CD4-positive, CD25-positive, alpha-beta regulatory T cell (primary cell): Measurements from ENCODE around the gene MSANTD2. TPM values are rescaled to one million over a fixed set of nuclear protein-coding genes. Genes with fewer than 3 reads are reported as not detected.

Experiments used
- ATAC-seq, 2 donors: fragments of 150-1000 bp; cut with Tn5 transposase; one replicate each; pipeline ENCODE4 v1.10.0; 2021; ENCODE audit warnings: low read depth in 2 of 2, moderate number of reproducible peaks in 2 of 2, moderate library complexity in 1 of 2
- DNase-seq, 3 donors: peaks; one replicate each; pipeline versions ENCODE4 v3.0.0 to v3.0.0-alpha.2; 2012 to 2022; ENCODE audit warnings: mixed read lengths in 1 of 3
- H3K27ac ChIP-seq: one replicate; pipeline ENCODE4 v1.7.0; 2013; ENCODE audit warnings: mild to moderate bottlenecking, low read length; ENCODE audit not compliant: insufficient read depth, poor library complexity, severe bottlenecking
- H3K27me3 ChIP-seq: one replicate; pipeline ENCODE4 v1.7.0; 2013; ENCODE audit warnings: low read length; ENCODE audit not compliant: control insufficient read depth, insufficient read depth
- H3K36me3 ChIP-seq: one replicate; pipeline ENCODE4 v1.7.0; 2013; ENCODE audit warnings: mild to moderate bottlenecking, low read length, moderate library complexity; ENCODE audit not compliant: control insufficient read depth, insufficient read depth
- H3K4me1 ChIP-seq: 2 replicates; pipeline ENCODE4 v1.7.0; 2013; ENCODE audit warnings: mild to moderate bottlenecking, low read length; ENCODE audit not compliant: insufficient read depth, control insufficient read depth, poor library complexity, severe bottlenecking
- H3K4me3 ChIP-seq: one replicate; pipeline ENCODE4 v1.7.0; 2013; ENCODE audit warnings: low read depth, mild to moderate bottlenecking, low read length, moderate library complexity
- H3K9me3 ChIP-seq, 2 experiments: 1 replicate in 1 of 2; 2 replicates in 1 of 2; pipeline ENCODE4 v1.7.0; 2013; ENCODE audit warnings: low read length in 2 of 2, mild to moderate bottlenecking in 1 of 2, moderate library complexity in 1 of 2; ENCODE audit not compliant: control insufficient read depth in 2 of 2
- H3K27ac Mint-ChIP-seq, 3 donors: one replicate each; pipeline ENCODE4 v1.8.0; 2020 to 2022; ENCODE audit warnings: mild to moderate bottlenecking in 3 of 3, mixed read lengths in 3 of 3, moderate library complexity in 2 of 3
- H3K27me3 Mint-ChIP-seq: one replicate; pipeline ENCODE4 v1.8.0; 2022; ENCODE audit warnings: mild to moderate bottlenecking, mixed read lengths
- H3K36me3 Mint-ChIP-seq: one replicate; pipeline ENCODE4 v1.8.0; 2020; ENCODE audit warnings: mixed read lengths
- H3K4me1 Mint-ChIP-seq, 4 donors: one replicate each; pipeline ENCODE4 v1.8.0; 2020 to 2022; ENCODE audit warnings: mixed read lengths in 4 of 4, mild to moderate bottlenecking in 1 of 4
- H3K4me3 Mint-ChIP-seq, 4 donors: one replicate each; pipeline ENCODE4 v1.8.0; 2020 to 2022; ENCODE audit warnings: mild to moderate bottlenecking in 4 of 4, mixed read lengths in 4 of 4, moderate library complexity in 3 of 4
- H3K9me3 Mint-ChIP-seq, 7 donors: one replicate each; pipeline ENCODE4 v1.8.0; 2020 to 2022; ENCODE audit warnings: mixed read lengths in 7 of 7, mild to moderate bottlenecking in 3 of 7, moderate library complexity in 2 of 7
- polyA plus RNA-seq, 4 donors: library from polyadenylated mRNA; unstranded; fragments of 300-500 nt; fragmentation: Illumina TruSeq; gene quantifications; one replicate each; pipeline ENCODE4 v1.2.3, GENCODE V29; 2021
- total RNA-seq: library from RNA; stranded (reverse); gene quantifications from one replicate; pipeline ENCODE4 v1.2.3, GENCODE V29; 2022

MSANTD2 gene
- total and polyA plus RNA-seq, 5 donors from 2014 or later: 1.9 to 10.0 (median 4.2) TPM

DNA sequence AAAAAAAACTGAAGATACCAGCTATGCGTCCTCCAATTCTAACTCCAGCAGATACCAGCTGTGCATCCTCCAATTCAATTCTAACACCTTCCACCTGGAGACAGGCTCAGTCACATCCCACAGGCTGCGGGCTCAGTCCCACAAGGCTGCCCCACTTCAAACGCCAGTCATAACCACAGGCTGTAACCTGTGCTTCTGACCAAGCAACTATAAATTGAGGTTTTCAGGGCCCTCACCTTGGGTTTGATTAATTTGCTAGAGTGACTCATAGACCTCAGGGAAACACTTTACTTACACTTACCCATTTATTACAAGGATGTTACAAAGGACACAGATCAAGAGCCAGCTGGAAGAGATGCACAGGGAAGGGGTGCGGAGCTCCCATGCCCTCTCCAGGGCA lies 32.4 kb upstream of the MSANTD2 start:
- Histone ChIP-seq H3K4me1 (peaks cover 6% of the 10 kb centered on the region), H3K27ac (no peak overlapping the region), H3K36me3 (no peaks in the 10 kb centered on the region), H3K27me3 (peaks cover 7% of the 10 kb centered on the region), H3K9me3 (no peaks in the 10 kb centered on the region), H3K4me3 (no peak overlapping the region)
- peaks cover 0 to 1% (median 0%) of the 10 kb centered on the region in 7 donors for H3K9me3 Mint-ChIP-seq
- no peak for ATAC-seq
- H3K27me3 Mint-ChIP-seq: peaks cover 40% of the 10 kb centered on the region
- H3K27ac Mint-ChIP-seq: no peak overlapping the region
- peaks cover 5 to 11% (median 7%) of the 10 kb centered on the region in 4 donors for H3K4me1 Mint-ChIP-seq
- H3K36me3 Mint-ChIP-seq: no peaks in the 10 kb centered on the region
- DNase-seq: no peak
- H3K4me3 Mint-ChIP-seq: no peak overlapping the region

GRCh38 chr11:124831897-124832296 lies 31.7 kb upstream of the MSANTD2 start:
- peaks cover 2 to 7% (median 3%) of the 10 kb centered on the region in 4 donors for H3K4me1 Mint-ChIP-seq
- H3K36me3 Mint-ChIP-seq: no peaks in the 10 kb centered on the region
- no peaks in the 10 kb centered on the region for H3K36me3 ChIP-seq
- H3K4me3 Mint-ChIP-seq: no peak overlapping the region
- H3K27me3 ChIP-seq: peaks cover 3% of the 10 kb centered on the region
- H3K27ac ChIP-seq: no peak overlapping the region
- H3K4me1 ChIP-seq: peaks cover 5% of the 10 kb centered on the region
- no peaks in the 10 kb centered on the region for H3K9me3 ChIP-seq
- ATAC-seq (no peak), DNase-seq (no peak)
- H3K27ac Mint-ChIP-seq: no peak overlapping the region
- H3K9me3 Mint-ChIP-seq: peaks cover 0 to 1% (median 0%) of the 10 kb centered on the region in 7 donors
- no peak overlapping the region for H3K4me3 ChIP-seq
- peaks cover 41% of the 10 kb centered on the region for H3K27me3 Mint-ChIP-seq

DNA sequence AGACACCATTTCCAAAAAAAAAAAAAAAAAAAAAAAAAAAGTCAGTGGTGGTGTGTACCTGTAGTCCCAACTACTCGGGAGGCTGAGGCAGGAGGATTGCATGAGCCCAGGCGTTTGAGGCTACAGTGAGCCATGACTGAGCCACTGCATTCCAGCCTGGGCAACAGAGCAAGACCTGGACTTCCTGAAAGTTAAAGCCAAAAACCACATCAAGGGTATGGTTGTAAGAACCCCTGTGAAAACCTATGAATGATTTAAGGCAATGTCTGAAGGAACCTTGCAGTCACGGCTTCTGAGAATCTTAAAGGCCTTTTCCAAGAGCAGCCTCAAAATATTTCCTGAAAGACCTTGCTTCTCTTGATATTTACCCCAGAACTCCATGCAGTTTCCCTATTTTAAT lies 30.5 kb upstream of the MSANTD2 start:
- no peak for ATAC-seq

GRCh38 chr11:124829986-124830385 lies 29.8 kb upstream of the MSANTD2 start:
- Mint-ChIP-seq H3K27me3 (peaks cover 29% of the 10 kb centered on the region), H3K36me3 (no peaks in the 10 kb centered on the region), H3K4me3 (no peak overlapping the region), H3K9me3 (peaks cover 0 to 1% (median 0%) of the 10 kb centered on the region in 7 donors), H3K4me1 (no peaks in the 10 kb centered on the region), H3K27ac (no peak overlapping the region)
- no peak overlapping the region for H3K27ac ChIP-seq
- H3K4me1 ChIP-seq: no peaks in the 10 kb centered on the region
- no peaks in the 10 kb centered on the region for H3K36me3 ChIP-seq
- ATAC-seq (no peak), DNase-seq (no peak)
- H3K9me3 ChIP-seq: no peaks in the 10 kb centered on the region
- H3K4me3 ChIP-seq: no peak overlapping the region
- H3K27me3 ChIP-seq: peaks cover 5% of the 10 kb centered on the region

More for the DNA sequence above, 30.5 kb upstream of the MSANTD2 start:
- H3K4me1 ChIP-seq: no peaks in the 10 kb centered on the region
- Mint-ChIP-seq H3K36me3 (no peaks in the 10 kb centered on the region), H3K27ac (no peak overlapping the region), H3K27me3 (peaks cover 32% of the 10 kb centered on the region), H3K9me3 (peaks cover 0 to 1% (median 0%) of the 10 kb centered on the region in 7 donors), H3K4me1 (no peaks in the 10 kb centered on the region), H3K4me3 (no peak overlapping the region)
- no peak overlapping the region for H3K27ac ChIP-seq
- no peak overlapping the region for H3K4me3 ChIP-seq
- H3K27me3 ChIP-seq: peaks cover 5% of the 10 kb centered on the region
- DNase-seq: no peak
- no peaks in the 10 kb centered on the region for H3K9me3 ChIP-seq
- H3K36me3 ChIP-seq: no peaks in the 10 kb centered on the region

DNA sequence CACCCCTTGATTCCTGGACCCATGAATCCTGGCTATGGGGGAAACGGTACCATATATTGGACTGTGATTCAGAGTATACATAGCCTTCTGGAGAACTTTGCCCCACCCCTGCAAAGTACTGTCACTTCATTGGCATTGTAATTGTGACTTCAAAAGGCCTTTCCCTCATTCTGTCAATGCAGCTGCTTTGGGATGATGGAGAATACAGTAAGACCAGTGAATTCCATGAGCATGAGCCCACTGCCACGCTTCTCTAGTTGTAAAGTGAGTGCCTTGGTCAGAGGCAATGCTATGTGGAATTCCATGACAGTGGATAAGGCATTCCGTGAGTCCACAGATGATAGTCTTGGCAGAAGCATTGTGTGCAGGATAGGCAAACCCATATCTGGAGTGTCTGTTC lies 25.7 kb upstream of the MSANTD2 start:
- Histone ChIP-seq H3K9me3 (no peaks in the 10 kb centered on the region), H3K27ac (no peak overlapping the region), H3K36me3 (no peaks in the 10 kb centered on the region), H3K4me1 (no peaks in the 10 kb centered on the region), H3K4me3 (no peak overlapping the region), H3K27me3 (peaks cover 2% of the 10 kb centered on the region)
- no peak overlapping the region for H3K27ac Mint-ChIP-seq
- H3K27me3 Mint-ChIP-seq: peaks cover 47% of the 10 kb centered on the region
- peaks cover 0 to 1% (median 0%) of the 10 kb centered on the region in 7 donors for H3K9me3 Mint-ChIP-seq
- no peaks in the 10 kb centered on the region for H3K4me1 Mint-ChIP-seq
- H3K36me3 Mint-ChIP-seq: no peaks in the 10 kb centered on the region
- H3K4me3 Mint-ChIP-seq: no peak overlapping the region
- ATAC-seq: no peak
- DNase-seq: no peak

DNA sequence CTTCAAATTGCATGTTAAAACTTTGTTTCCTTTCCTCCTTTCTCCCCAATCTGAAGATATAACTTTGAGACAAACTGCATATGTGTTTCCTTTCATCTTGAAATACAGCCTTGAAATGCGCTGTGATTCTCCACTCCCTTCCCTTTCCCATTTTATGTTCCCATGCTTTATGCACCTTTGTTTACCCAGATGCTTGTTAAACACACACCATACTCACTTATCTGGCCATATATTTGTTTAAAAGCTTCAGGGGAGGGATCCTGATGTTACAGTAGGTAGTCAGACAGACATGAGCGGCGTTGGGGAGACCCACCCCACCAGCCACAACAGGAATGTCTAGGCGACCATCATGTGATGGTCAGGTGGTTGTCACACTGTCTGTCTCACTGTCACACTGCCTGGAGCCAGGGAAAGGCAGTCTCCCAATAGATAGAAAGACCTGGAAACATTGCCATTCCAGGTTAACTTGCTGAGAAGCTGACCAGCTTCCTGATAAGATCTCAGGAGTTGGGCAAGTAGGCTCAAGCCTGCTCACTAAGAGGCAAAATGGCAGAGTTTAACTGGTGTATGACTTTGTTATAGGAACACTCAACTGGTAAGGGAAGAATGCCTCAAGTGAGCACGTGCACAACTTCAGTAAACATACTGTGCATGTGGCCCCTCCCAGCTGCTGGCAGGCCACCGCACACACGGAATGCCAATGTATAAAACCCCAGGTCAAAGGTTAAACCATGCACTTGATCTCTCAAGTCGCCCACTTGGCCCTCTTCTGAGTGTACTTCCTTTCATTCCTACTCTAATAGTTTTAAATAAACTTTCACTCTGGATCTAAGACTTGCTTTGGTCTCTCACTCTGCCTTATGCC lies 23.5 kb upstream of the MSANTD2 start:
- Histone ChIP-seq H3K27me3 (peaks cover 8% of the 10 kb centered on the region), H3K4me3 (no peak overlapping the region), H3K36me3 (no peaks in the 10 kb centered on the region), H3K4me1 (no peaks in the 10 kb centered on the region), H3K27ac (no peak overlapping the region), H3K9me3 (no peaks in the 10 kb centered on the region)
- Mint-ChIP-seq H3K27me3 (peaks cover 50% of the 10 kb centered on the region), H3K36me3 (no peaks in the 10 kb centered on the region), H3K4me1 (no peaks in the 10 kb centered on the region), H3K9me3 (peaks cover 0 to 1% (median 0%) of the 10 kb centered on the region in 7 donors), H3K27ac (no peak overlapping the region), H3K4me3 (no peak overlapping the region)
- DNase-seq (no peak), ATAC-seq (no peak)

- peaks cover 0 to 5% (median 0%) of the 10 kb centered on the region in 4 donors for H3K4me1 Mint-ChIP-seq
- peaks cover 54% of the 10 kb centered on the region for H3K27me3 Mint-ChIP-seq
- H3K36me3 Mint-ChIP-seq: no peaks in the 10 kb centered on the region
Measured at GRCh38 chr11:124821995-124822730, 22.0 kb upstream of the MSANTD2 start.

More at GRCh38 chr11:124821995-124822730, 22.0 kb upstream of the MSANTD2 start:
- H3K36me3 ChIP-seq: no peaks in the 10 kb centered on the region
- DNase-seq: no peak
- H3K9me3 ChIP-seq: no peaks in the 10 kb centered on the region
- no peaks in the 10 kb centered on the region for H3K4me1 ChIP-seq
- Mint-ChIP-seq H3K9me3 (peaks cover 0 to 2% (median 0%) of the 10 kb centered on the region in 7 donors), H3K27ac (no peak overlapping the region), H3K4me3 (no peak overlapping the region)
- no peak overlapping the region for H3K4me3 ChIP-seq
- H3K27ac ChIP-seq: no peak overlapping the region
- H3K27me3 ChIP-seq: peaks cover 13% of the 10 kb centered on the region
- no peak for ATAC-seq
